HG02840 (cell line): Measurements from ENCODE around the gene C1orf167.

Experiments
- ATAC-seq: cut with Tn5 transposase; IDR thresholded peaks from one replicate; pipeline ENCODE4 v1.9.1; 2021; ENCODE audit warnings: mild to moderate bottlenecking, moderate library complexity, moderate number of reproducible peaks; ENCODE audit not compliant: unreplicated experiment, low FRiP score

The C1orf167 gene

GRCh38 chr1:11784256-11784992, 22.4 kb downstream of the C1orf167 start:
- no peak for ATAC-seq

GRCh38 chr1:11784993-11785769, 23.2 kb downstream of the C1orf167 start:
- ATAC-seq = no peak

DNA sequence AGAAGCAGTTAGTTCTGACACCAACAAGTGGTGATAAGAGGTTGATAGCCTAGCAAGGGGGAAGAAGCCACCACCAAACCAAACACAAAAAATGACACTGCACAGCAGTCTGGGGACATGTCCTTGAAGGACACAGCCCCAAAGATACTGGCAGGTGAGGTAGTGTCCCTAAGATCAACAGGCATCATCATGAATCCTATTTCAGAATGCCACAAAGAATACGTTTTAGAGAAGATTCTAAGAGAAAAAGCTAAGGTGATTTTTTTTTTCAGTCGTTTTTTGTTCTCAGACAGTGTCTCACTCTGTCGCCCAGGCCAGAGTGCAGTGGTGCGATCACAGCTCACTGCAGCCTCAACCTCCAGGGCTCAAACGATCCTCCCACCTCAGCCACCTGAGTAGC, 24.2 kb downstream of the C1orf167 start:
- ATAC-seq = no peak

GRCh38 chr1:11787251-11787803, 25.3 kb downstream of the C1orf167 start:
- ATAC-seq = no peak

- ATAC-seq = no peak
Observed at GRCh38 chr1:11787804-11788436, 25.9 kb downstream of the C1orf167 start.

DNA sequence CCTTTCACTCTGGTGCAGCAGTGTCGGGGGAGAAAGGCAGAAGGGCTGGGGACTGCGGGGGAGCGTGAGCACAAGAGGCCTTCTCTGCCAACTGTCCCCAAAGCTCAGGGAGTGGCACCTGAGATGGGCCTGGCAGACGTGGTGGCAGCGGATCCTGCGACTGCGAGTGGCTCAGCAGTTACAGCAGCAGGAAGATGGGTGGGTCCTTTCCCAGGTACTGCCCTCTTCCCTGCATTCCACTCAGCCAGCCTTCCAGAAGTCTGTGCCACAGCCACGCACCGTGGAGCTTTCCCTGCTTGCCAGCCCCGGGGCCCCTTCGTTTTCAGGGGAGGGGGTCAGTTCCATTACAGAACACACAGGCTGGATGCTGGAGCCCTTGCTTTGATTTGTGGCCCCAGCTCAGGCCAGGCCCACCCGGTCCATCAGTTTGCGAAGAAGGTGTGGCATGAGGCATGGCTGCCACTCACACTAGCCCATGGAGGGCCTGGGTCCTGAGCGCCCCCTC, 26.6 kb downstream of the C1orf167 start:
- ATAC-seq = no peak

DNA sequence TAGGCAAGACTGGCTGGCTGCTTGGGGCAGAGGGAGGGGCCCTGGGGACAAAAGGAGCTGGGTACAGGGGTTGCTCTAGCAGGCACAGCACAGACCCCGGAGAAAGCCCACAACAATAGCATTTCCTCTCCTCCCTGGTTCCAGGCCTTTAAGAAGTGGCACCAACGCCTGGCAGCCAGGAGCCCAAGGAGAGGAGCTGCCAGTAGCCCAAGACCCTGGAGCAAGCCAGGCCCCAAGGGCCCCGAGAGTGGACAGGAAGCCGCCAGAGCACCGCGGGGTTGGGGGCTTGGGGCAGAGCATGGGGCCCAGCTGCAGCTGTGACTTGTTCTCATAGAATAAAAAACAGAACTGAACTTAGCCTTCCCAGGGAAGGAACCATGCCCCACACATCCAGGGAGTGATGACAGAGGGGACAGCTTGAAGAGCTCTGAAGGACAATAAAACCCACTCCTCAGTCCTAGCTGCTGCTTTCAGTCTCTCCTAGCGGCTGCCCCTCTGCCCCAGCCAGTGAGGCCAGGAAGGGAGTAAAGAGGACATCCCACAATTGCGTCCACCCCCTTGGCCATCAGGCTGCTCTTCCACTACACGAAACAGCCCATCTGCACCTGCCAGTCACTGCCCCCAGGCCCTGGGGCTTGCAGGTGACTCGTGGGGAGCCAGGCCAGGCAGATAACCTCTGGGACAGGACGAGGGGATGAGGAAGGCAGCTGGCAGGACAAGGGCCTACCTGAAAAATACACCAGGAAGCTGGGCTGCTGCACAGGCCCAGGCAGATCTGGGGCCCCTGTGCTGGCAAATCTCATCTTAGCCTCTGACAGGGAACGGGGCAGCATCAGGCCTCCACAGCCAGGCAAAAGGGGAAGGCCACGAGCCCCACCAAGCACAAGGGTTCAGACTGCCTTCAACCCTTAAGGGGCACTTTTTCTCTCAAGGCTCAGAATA, 27.4 kb downstream of the C1orf167 start:
- no peak for ATAC-seq

GRCh38 chr1:11790101-11790879, 28.3 kb downstream of the C1orf167 start:
- no peak for ATAC-seq

DNA sequence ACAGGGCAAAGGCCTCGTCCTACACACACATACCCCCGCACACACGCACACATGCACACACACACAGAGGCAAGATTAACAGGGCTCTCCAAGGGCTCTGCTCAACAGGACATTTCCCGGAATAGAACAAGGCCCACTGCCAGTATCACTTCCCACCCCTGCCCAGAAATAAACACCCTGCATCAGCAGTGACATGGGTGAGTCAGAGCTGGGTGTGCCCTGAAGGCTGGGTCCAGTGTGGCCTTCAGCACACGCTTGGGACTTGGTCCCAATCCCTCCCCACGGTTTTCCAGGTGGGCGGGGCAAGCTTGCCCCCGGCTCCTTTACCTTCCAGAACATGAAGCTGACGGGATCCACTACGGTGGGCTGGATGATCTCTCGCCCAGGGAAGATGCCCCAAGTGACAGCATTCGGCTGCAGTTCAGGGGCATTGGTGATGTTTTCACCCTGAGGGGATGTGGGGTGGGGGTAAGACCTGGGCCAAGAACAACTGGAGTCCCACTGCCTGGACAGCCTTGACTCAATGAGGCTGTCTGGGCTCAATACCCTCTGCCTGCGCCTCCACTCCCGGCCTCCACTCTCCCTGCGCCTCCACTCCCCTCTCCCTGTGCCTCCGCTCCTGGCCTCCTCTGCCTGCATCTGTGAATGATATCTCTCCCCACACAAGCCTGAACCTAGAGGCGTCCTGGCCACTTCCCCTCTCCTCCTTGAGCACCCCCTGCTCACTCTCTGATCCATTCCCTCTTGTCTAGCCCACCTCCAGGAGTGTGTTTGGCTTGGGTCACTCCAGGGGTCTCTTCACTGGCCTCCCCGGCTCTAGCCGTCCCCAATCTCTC, 29.1 kb downstream of the C1orf167 start:
- no peak for ATAC-seq

- no peak for ATAC-seq
Observed at GRCh38 chr1:11792106-11792505, 30.1 kb downstream of the C1orf167 start.

- ATAC-seq = no peak
Observed at GRCh38 chr1:11793819-11794218, 31.8 kb downstream of the C1orf167 start.

DNA sequence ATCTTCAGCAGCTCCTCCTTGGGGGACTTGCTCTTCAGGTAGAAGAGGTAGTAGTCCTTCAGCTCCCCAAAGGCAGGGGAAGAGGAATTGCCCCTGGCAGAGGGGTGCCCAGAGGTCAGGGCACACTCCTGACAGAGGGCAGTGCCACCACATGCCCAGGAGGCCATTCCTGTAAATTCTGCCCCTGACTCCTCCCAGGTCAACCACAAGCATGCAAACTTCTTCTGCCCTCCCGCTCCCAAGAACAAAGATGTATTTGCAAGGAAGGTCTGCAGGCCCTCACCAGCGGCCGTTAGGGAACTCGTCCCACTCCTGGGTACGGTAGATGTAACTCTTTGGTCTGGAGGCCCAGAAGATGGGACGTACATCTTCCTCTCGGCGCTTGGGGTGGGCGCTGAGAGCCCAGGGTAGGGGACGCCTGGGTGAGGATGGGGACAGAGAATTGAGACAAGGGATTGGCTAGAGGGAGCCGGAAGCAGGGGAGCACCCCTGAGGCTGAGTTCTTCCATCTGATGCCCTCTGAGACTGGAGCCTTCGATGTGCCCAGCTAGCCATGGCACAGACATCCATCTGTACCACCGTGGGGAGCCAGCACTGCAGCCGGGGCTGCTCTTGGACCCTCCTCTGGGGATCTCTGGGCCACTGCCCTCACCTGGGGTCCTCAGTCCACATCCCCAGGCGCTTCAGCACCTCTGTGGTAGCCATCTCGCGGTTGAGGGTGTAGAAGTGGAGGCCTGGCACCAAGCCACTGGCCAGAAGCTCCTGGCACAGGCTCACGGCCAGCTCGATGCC, 32.6 kb downstream of the C1orf167 start:
- ATAC-seq = no peak

DNA sequence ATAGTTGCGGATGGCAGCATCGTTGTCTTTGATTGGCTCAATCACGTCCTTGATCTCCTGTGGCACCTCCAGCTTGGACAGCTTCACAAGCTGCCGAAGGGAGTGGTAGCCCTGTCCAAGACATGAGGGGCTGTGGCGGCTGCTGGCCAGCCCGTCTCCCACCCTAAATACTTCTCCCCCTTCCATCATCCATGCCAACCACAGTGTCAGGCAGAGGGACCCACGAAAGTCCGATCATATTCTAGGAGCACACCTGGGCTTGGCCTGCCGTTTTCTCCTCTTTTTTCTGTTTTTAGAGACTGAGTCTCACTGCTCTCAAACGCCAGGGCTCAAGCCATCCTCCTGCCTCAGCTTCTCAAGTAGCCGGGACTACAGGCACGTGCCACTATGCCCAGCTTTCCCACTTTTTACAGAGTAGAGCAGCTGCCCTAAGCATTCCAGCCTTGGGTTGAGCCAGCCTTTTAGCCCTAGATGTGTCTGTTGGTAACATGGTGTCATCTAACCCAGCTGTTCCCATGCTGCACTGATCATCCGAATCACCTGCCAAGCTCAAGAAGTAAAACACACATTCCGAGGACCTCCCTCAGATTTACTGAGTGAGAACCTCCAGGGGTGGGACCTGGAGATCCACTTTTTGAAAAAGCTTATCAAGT, 33.4 kb downstream of the C1orf167 start:
- no peak for ATAC-seq

GRCh38 chr1:11796036-11796828, 34.2 kb downstream of the C1orf167 start:
- ATAC-seq = no peak

DNA sequence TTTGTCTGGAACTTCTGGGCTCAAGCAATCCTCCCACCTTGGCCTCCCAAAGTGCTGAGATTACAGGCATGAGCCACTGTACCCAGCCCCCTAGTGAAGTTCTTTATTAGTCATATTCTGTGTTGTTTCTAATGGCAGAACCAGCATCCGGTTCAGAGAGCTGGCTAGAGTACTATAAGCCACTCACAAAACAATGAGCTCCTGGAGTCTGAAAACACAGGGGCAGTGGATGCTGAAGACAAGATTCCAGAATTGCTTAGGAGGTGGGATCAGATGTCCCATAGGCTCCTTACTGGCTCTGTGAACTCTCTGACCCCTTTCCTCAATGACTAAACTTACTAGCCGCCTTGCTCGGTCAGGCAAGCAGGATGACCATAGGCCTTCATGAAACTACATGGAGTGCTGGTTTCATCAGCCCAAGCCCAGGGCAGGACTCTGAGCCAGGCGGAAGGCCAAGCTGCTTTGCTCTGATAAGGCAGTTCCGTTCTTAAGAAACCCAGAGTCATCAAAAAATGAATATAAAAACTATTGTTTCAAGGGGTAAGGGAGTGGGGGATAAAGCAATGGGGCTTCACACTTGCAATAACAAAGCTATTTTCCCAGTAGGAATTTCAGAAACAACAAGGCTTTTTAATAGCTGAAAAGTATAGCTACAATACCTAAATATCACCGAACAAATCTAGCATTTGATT, 35.7 kb downstream of the C1orf167 start:
- ATAC-seq = no peak

- no peak for ATAC-seq
Observed at GRCh38 chr1:11799099-11799498, 37.1 kb downstream of the C1orf167 start.
